OCI-LY7 (cell line): ENCODE measurements around the gene PDZRN4. TPM values are rescaled to one million over a fixed set of nuclear protein-coding genes. Genes with fewer than 3 reads are reported as not detected.

ENCODE experiments used
- BruUV-seq: library from RNA; stranded (reverse); fragments of 400-500 nt; replicated peaks from 2 replicates; lab custom pipeline; 2021; lab: Mats Ljungman, UMichigan
- CTCF ChIA-PET: fragments of 300-600 bp; sonication (Branson Sonifier 250); formaldehyde crosslinking; loops from one replicate; lab custom pipeline; 2022; ENCODE audit warnings: antibody characterized with exemption; ENCODE audit not compliant: unreplicated experiment; lab: Charles Lee
- POLR2A ChIA-PET: fragments of 300-600 bp; sonication (Branson Sonifier 250); formaldehyde crosslinking; loops from one replicate; lab custom pipeline; 2022; ENCODE audit warnings: antibody characterized with exemption; lab: Charles Lee
- DNase-seq: peaks from one replicate; pipeline ENCODE4 v3.0.0-alpha.2; 2015; ENCODE audit warnings: low spot score
- H2AFZ ChIP-seq: fragments of 200-600 bp; sonication (generic), shearing (Covaris generic); 2 replicates; pipeline ENCODE4 v1.6.1; 2014; ENCODE audit warnings: mild to moderate bottlenecking, antibody characterized with exemption, low read length, moderate library complexity
- H3K27ac ChIP-seq: fragments of 200-600 bp; sonication (generic); 2 replicates; pipeline ENCODE4 v1.5.1; 2014; ENCODE audit warnings: mixed run types, low read depth, mild to moderate bottlenecking, moderate library complexity, low read length, inconsistent platforms; ENCODE audit not compliant: poor library complexity, severe bottlenecking
- H3K36me3 ChIP-seq: fragments of 200-600 bp; sonication (generic); 2 replicates; pipeline ENCODE4 v1.6.1; 2014; ENCODE audit warnings: mild to moderate bottlenecking, antibody characterized with exemption, low read length, moderate library complexity, mixed read lengths; ENCODE audit not compliant: insufficient read depth
- H3K4me1 ChIP-seq: fragments of 200-600 bp; sonication (generic); 2 replicates; pipeline ENCODE4 v1.5.1; 2014; ENCODE audit warnings: mild to moderate bottlenecking, low read length; ENCODE audit not compliant: insufficient read depth, poor library complexity, severe bottlenecking
- H3K4me2 ChIP-seq: fragments of 200-600 bp; sonication (generic); 2 replicates; pipeline ENCODE4 v1.6.1; 2014; ENCODE audit warnings: mild to moderate bottlenecking, low read length
- H3K4me3 ChIP-seq: fragments of 200-600 bp; sonication (generic); 2 replicates; pipeline ENCODE4 v1.5.1; 2014; ENCODE audit warnings: mild to moderate bottlenecking, low read depth, low read length; ENCODE audit not compliant: poor library complexity, severe bottlenecking
- H3K79me2 ChIP-seq: fragments of 200-600 bp; sonication (generic); 2 replicates; pipeline ENCODE4 v1.6.1; 2016; ENCODE audit warnings: low read depth, mild to moderate bottlenecking, low read length, moderate library complexity, mixed read lengths; ENCODE audit not compliant: insufficient read depth
- H3K9me2 ChIP-seq: fragments of 200-600 bp; sonication (generic); 2 replicates; pipeline ENCODE4 v1.6.1; 2016; ENCODE audit warnings: mild to moderate bottlenecking, low read length, mixed read lengths; ENCODE audit not compliant: insufficient read depth
- H3K9me3 ChIP-seq: fragments of 200-600 bp; sonication (generic); 2 replicates; pipeline ENCODE4 v1.6.1; 2014; ENCODE audit warnings: mild to moderate bottlenecking, mixed run types, low read length, mixed read lengths
- H4K20me1 ChIP-seq: fragments of 200-600 bp; sonication (generic); 2 replicates; pipeline ENCODE4 v1.6.1; 2014; ENCODE audit warnings: mild to moderate bottlenecking, antibody characterized with exemption, low read length, moderate library complexity, mixed read lengths; ENCODE audit not compliant: insufficient read depth
- CTCF ChIP-seq: fragments of 200-600 bp; sonication (generic); conservative IDR thresholded peaks from 2 replicates; pipeline ENCODE4 v1.5.1; 2014; ENCODE audit warnings: mild to moderate bottlenecking, antibody characterized with exemption, low read length, moderate library complexity, mixed read lengths
- EZH2phosphoT487 ChIP-seq: fragments of 200-600 bp; sonication (generic); IDR thresholded peaks from 2 replicates; pipeline ENCODE4 v1.6.1; 2018; ENCODE audit warnings: low read depth, borderline replicate concordance, mild to moderate bottlenecking, mixed run types, antibody characterized with exemption, low read length, moderate library complexity, mixed read lengths
- intact Hi-C: fragments of 100-400 bp; cut with micrococcal nuclease; formaldehyde crosslinking; loops from one replicate; pipeline ENCODE4 v1.10.0; 2022; ENCODE audit not compliant: unreplicated experiment
- total RNA-seq, 2 experiments: library from RNA; depleted of rRNA in 1 of 2; stranded (reverse); fragments of >200 nt in 1 of 2; shearing (Covaris generic) in 1 of 2; gene quantifications; 2 replicates each; pipeline ENCODE4 v1.2.3, GENCODE V29; 2014 to 2022

The PDZRN4 gene
- total RNA-seq, 2 experiments from 2014 or later = 6.8 to 16.8 TPM

- Histone ChIP-seq H4K20me1 (no peaks in the 10 kb centered on the region), H3K9me2 (no peaks in the 10 kb centered on the region), H3K4me2 (no peak overlapping the region), H3K9me3 (no peaks in the 10 kb centered on the region), H3K79me2 (no peaks in the 10 kb centered on the region), H3K36me3 (no peaks in the 10 kb centered on the region), H2AFZ (no peak overlapping the region), H3K4me3 (no peak overlapping the region), H3K27ac (no peak overlapping the region), H3K4me1 (no peaks in the 10 kb centered on the region)
- no TSS peak for BruUV-seq
- CTCF ChIA-PET = no interaction called here
- intact Hi-C loops = no loop called here
- TF ChIP-seq EZH2phosphoT487 = no peak
- TF ChIP-seq CTCF = no peak
- DNase-seq = no peak
- POLR2A ChIA-PET = no interaction called here
Measured at GRCh38 chr12:41286426-41286825, 98.3 kb downstream of the PDZRN4 start.

DNA sequence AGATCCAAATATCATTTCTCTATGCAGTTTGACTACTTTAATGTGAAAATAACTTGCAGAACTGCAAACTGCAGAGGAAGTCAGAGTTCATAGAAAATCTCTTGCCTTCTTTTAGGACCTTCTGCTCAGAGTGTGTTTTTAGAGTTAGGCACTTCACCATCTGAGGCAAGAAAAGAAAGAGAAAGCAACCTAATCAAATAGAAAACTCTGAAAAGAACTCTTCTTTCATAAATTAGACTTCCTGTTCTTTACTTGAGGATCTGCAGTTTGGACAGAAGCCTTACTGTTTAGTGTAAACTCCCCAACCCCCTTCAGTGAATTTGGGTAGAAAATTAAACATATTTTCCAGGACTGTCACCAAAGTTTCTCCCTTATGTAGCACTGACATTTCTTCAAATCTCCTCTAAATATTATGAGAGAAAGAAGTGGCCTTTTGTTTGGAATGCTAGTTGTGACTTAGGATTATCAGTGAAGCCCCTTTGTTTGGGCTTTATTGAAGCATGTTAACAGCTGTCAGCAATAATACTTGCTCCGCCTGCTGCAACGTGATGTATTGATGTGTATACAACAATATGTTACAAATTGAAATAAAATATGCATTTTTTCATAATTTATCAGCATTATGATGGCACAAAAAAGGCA is 99.5 kb downstream of the PDZRN4 start:
- intact Hi-C loops = no loop called here
- Histone ChIP-seq H3K4me2 (no peak overlapping the region), H3K4me1 (no peaks in the 10 kb centered on the region), H2AFZ (no peak overlapping the region), H3K79me2 (no peaks in the 10 kb centered on the region), H3K9me2 (no peaks in the 10 kb centered on the region), H3K27ac (no peak overlapping the region), H3K9me3 (no peaks in the 10 kb centered on the region), H4K20me1 (no peaks in the 10 kb centered on the region), H3K36me3 (no peaks in the 10 kb centered on the region), H3K4me3 (no peak overlapping the region)
- TF ChIP-seq EZH2phosphoT487 (no peak), CTCF (no peak)
- POLR2A ChIA-PET = interaction anchor here (0.7 kb wide), 1 partner anchor 8 kb away, joined by 3 read pairs; no protein-coding TSS in a partner anchor
- CTCF ChIA-PET = no interaction called here
- no TSS peak for BruUV-seq
- no peak for DNase-seq

GRCh38 chr12:41288142-41288811 is 100.2 kb downstream of the PDZRN4 start:
- no peak overlapping the region for H3K4me2 ChIP-seq
- CTCF ChIA-PET = no interaction called here
- H3K79me2 ChIP-seq = no peaks in the 10 kb centered on the region
- no peak overlapping the region for H3K27ac ChIP-seq
- no peaks in the 10 kb centered on the region for H3K9me2 ChIP-seq
- DNase-seq = no peak
- BruUV-seq = no TSS peak
- POLR2A ChIA-PET = interaction anchor here (0.6 kb wide), 1 partner anchor 733 kb away, joined by 3 read pairs; no protein-coding TSS in a partner anchor
- no peak for TF ChIP-seq EZH2phosphoT487
- TF ChIP-seq CTCF = no peak
- H2AFZ ChIP-seq = no peak overlapping the region
- no peaks in the 10 kb centered on the region for H3K36me3 ChIP-seq
- H4K20me1 ChIP-seq = no peaks in the 10 kb centered on the region
- intact Hi-C loops = no loop called here
- H3K4me1 ChIP-seq = no peaks in the 10 kb centered on the region
- H3K4me3 ChIP-seq = no peak overlapping the region
- H3K9me3 ChIP-seq = no peaks in the 10 kb centered on the region
